Endothelial cell of umbilical vein (primary cell): ENCODE data around the gene MGST2.

ENCODE experiments used
- MYC ChIP-seq: IDR thresholded peaks from one replicate; pipeline ENCODE4 v1.6.1; 2011; ENCODE audit warnings: mild to moderate bottlenecking, low read depth, low read length
- POLR2A ChIP-seq: IDR thresholded peaks from 2 replicates; pipeline ENCODE4 v1.6.1; 2012; ENCODE audit warnings: low read depth, mild to moderate bottlenecking, control low read depth, low read length
- POLR2AphosphoS5 ChIP-seq: IDR thresholded peaks from 2 replicates; pipeline ENCODE4 v1.6.1; 2012; ENCODE audit warnings: low read depth, mild to moderate bottlenecking, control low read depth, low read length, moderate library complexity; ENCODE audit not compliant: insufficient read depth
- TF ChIP-seq, protein P1 (sequence below), 2 donors: IDR thresholded peaks; 1 replicate in 1 of 2; 2 replicates in 1 of 2; pipeline ENCODE4 v1.5.1; 2011; ENCODE audit warnings: low read length in 2 of 2, mild to moderate bottlenecking in 2 of 2, moderate library complexity in 2 of 2, control low read depth in 1 of 2, inconsistent platforms in 1 of 2, low read depth in 1 of 2; ENCODE audit not compliant: insufficient read depth in 1 of 2; ENCODE audit errors: extremely low read depth in 1 of 2

DNA sequence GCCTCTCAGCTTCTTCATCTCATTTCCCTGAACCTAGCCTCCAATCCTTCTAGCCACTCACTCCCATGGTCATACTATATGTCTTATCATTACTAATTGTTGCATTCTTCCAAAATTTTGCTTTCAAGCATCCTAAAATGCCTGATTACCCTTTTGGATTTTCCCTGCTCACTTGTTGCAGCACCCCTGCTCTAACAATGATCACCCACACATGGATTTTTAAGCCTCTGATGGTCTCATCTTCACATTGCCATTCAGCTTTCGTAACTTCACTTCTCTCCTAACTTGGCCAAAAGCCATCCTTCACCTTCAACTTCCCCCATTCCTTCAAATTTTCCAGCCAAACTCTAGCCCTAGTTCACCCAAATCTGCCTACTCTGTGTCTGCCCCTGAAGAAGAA, 33.8 kb upstream of the MGST2 start:
- TF ChIP-seq POLR2AphosphoS5 (no peak), POLR2A (no peak), MYC (no peak)
- TF ChIP-seq, protein P1, sequence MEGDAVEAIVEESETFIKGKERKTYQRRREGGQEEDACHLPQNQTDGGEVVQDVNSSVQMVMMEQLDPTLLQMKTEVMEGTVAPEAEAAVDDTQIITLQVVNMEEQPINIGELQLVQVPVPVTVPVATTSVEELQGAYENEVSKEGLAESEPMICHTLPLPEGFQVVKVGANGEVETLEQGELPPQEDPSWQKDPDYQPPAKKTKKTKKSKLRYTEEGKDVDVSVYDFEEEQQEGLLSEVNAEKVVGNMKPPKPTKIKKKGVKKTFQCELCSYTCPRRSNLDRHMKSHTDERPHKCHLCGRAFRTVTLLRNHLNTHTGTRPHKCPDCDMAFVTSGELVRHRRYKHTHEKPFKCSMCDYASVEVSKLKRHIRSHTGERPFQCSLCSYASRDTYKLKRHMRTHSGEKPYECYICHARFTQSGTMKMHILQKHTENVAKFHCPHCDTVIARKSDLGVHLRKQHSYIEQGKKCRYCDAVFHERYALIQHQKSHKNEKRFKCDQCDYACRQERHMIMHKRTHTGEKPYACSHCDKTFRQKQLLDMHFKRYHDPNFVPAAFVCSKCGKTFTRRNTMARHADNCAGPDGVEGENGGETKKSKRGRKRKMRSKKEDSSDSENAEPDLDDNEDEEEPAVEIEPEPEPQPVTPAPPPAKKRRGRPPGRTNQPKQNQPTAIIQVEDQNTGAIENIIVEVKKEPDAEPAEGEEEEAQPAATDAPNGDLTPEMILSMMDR (IDR thresholded peaks at IDR 0.05; ENCODE audit: extremely low read depth in 1 of 2, insufficient read depth in 1 of 2, low read depth in 1 of 2, low read length in 2 of 2) = no peak
